ENCODE results near the gene MAEA. TPM values are rescaled to one million over a fixed set of nuclear protein-coding genes. Genes with fewer than 3 reads are reported as not detected.

The MAEA gene
- total and polyA plus RNA-seq, 2 of the 8 experiments (the other 6 are each of a cell fraction or from before 2014, with no cell fraction given), result 75.8 to 133 TPM

GRCh38 chr4:1327526-1328266 lies 38.0 kb downstream of the MAEA start (continued):
- TF ChIP-seq SIX5 (IDR thresholded peaks at IDR 0.05; ENCODE audit: low read depth, low read length) (no peak), TEAD4 (IDR thresholded peaks at IDR 0.05; ENCODE audit: low read depth, low read length) (no peak)

Data from H1 (cell line).